ENCODE results near the gene COL2A1.

The COL2A1 gene

GRCh38 chr12:48009471-48009870, 5.2 kb upstream of the COL2A1 start:
- no peak for DNase-seq

- DNase-seq = no peak
Observed at GRCh38 chr12:48008950-48009349, 4.7 kb upstream of the COL2A1 start.

- DNase-seq = no peak
Observed at GRCh38 chr12:48008349-48008748, 4.1 kb upstream of the COL2A1 start.

GRCh38 chr12:48007206-48007605, 2.9 kb upstream of the COL2A1 start:
- no peak for DNase-seq

DNA sequence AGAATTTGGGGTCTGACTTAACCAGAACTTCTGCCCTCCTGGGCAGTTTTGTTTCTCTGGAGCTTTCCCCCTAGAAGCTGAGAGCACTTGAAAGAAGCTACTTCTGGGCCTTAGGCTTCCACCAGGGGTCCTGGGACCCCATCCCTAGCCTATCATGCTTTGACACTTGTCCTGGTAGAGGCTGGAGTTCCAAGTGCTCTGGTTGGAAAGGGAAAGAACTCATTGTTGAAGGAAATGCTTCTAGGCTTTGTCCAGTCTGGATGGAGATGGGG, 1.4 kb upstream of the COL2A1 start:
- no peak for DNase-seq

DNA sequence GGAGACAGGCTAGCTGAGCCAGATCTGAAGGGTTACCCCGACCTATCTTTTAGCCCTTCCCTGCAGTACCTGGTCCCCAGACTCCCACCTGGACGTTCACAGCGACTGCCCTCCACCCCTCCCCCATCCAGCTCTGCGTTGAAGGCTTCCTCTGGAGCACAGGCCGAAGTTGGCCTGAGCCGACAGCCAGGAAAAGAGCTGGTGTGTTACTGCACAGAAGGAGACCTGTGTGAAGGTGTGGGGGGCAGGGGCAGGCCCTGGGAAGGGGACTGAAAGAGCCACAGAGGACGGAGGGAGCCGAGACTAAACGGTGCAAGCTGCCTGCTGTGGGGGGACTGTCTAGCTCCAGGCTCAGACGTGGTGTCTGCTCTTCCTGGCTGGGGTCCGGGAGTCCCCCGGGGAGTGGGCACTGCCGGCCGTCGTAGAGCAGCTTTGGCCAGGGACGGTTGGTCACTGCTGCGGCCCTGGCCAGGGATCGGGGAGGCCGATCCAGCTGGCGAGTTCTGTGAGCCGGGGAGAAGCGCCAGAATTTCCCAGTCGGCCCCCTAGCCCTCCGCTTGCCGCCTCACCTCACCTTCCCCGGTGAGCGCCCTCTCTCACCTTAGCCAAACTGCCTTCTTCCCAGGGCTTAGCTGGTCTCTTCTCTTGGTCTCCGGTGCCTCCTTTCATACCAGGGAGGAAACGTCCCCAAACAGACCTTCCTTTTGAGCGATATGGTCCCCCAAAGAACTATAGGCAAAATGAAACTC, 899 bp upstream of the COL2A1 start:
- DNase-seq = no peak

DNA sequence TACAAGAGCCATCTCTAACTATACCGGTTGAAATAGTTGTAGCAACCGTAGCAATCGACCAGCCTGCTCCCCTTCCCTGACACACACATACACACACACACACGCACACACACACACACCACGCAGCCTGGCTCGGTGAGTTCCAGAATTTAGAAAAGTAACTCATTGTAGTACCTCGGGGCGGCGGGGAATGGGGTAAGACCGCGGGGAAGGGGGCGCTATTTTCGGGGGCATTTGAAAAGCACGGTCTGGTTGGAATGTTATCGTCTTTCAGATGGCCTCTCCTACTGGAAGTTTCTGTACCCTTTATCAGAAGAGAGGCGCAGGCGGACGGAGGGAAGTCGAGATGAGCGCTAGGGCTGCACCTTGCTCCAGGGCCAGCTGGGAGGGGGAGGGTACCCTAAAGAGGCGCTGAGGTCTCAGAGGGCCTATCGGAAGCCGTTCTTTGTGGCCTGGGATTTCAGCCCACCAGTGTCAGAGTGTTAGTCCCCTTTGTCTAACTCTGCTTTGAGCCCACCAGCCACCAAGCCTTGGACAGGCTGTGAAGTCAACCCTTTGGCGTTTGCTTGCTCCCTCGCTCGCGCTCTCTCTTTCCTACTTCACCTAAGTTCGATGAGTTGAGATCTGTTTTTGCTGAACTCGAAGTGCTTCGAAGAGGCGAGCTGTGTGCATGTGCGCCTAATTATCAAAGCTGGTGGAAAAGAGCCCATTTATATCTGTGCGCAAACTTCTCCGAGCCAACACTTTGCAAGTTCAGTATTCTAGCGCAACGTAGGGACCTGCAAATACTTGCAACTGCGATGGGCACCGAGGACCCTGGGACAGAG, 837 bp downstream of the COL2A1 start:
- no peak for DNase-seq

DNA sequence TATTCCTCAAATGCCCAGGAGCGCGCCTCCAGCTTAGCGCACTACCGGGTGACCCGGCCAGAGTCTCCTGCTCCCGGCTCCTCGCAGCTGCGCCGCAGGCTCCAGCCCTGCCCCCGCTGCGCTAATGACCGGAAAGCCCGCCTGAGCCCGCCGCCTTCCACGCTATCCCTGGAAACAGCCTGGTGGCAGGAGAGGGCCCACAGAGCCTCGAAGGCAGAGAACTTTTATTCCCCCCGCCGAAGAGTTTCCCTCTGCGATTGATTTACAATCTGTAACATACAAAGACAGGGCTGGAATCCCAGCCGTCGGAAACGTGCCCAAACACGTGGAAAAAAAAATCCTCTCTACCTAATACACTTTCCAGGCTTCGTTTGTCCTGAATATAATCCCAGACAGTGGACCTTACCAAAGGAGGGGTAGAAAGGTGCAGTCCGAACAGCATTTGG, 1.5 kb downstream of the COL2A1 start:
- DNase-seq = no peak

GRCh38 chr12:48002414-48002730, 1.9 kb downstream of the COL2A1 start:
- no peak for DNase-seq

- DNase-seq = no peak
Observed at GRCh38 chr12:48001505-48002413, 2.5 kb downstream of the COL2A1 start.

GRCh38 chr12:48000878-48001504, 3.3 kb downstream of the COL2A1 start:
- no peak for DNase-seq

GRCh38 chr12:47999816-48000215, 4.5 kb downstream of the COL2A1 start:
- no peak for DNase-seq

GRCh38 chr12:47997321-47997720, 7.0 kb downstream of the COL2A1 start:
- no peak for DNase-seq

GRCh38 chr12:47995981-47996401, 8.3 kb downstream of the COL2A1 start:
- no peak for DNase-seq

DNA sequence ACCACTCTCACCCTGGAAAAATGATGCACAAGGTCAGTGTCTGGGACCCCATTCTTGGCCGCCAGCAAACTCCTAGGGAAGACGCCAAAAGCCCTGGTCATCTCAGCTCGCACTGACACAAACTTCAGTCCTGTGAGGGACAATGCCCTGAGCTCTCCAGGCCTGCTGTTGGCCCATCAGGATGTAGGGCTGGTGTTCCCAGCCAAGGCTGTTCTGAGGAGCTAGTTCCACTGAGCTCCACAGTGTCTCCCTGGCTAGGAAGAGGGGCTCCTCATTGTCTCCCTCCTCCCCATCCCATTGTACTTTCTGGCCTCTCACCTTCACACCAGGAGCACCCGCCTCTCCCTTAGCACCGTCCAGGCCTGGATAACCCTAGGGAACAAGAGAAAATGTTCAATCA, 10.8 kb downstream of the COL2A1 start:
- no peak for DNase-seq

DNA sequence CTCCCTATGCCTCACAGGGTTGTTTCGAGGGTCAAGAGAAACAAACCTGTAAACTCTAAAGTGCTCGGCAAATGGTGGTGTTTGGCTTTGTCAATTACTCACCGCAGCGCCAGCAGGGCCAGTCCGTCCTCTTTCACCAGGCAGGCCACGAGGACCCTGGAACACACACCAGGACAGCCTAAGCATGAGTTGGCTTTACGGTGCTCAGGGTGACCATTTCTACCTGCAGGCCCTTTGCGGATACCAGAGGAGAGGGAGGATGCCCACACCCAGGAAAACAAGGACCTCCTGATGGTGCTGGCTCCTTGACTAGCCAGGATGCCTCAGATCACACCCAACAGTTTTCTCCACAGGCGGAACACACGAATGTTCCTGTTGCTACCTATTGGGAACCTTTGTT, 11.5 kb downstream of the COL2A1 start:
- DNase-seq = no peak

DNA sequence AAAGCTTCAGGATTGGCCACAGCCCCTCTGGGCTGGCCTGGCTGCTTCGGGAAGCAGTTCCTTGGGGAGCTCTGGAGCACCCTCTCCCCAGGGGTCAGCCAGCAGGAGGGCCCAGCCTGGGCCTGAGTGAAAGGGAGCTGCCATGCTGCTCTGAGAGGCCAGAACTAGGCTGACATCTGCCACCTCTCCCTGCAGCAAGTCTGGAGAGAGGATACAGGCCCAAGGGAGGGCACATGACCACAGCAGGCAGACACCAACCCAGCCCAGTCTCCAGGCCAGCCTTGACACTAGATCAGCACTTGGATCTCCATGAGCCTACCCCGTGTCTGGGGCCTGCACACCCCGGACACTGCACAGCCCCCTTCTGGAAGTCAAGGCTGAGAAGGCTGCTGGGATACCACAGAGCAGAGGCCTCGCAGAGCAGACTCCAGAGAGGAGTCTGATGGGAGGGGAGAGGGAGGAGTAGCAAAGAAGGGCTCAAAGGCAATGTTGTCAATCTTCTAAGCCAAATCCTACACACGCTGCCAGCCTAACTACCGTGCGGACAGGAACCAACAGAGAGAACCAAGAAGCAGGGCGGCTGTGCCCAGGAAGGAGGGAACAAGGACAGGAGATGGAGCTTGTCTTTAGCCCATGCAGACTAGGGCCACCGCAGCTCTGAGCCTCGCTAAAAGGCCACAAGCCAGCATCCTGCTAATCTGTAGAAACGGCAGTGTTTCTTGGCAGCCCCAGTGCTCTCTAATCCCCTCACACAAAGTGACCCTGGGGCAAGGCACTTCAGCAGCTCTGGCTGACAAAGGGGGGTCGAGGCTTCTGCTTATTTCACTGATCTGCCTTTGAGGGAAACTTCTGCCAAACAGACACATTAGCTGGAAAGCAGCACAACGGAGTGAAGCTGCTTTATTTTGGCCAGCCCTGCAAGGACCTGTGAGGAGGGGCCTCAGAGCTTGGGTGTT, 12.9 kb downstream of the COL2A1 start:
- no peak for DNase-seq

GRCh38 chr12:47990351-47991105, 13.7 kb downstream of the COL2A1 start:
- DNase-seq = no peak

DNA sequence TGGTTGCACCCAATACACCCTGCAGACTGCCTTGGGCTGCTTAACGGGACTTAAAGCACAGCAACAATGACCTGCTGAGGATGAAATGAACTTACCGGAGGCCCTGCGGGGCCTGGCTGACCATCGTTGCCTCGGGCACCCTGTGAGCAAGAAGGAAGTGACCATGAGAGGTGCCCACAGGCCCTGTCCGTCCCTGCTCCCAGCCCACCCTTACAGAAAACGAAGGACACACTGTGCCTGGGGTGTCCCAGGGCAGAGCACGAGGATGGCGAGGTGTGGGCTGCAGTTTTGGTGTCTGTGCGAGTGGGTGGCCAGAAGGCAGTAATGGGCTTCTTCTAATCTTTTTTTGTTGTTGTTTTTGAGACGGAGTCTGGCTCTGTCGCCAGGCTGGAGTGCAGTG, 14.6 kb downstream of the COL2A1 start:
- no peak for DNase-seq

DNA sequence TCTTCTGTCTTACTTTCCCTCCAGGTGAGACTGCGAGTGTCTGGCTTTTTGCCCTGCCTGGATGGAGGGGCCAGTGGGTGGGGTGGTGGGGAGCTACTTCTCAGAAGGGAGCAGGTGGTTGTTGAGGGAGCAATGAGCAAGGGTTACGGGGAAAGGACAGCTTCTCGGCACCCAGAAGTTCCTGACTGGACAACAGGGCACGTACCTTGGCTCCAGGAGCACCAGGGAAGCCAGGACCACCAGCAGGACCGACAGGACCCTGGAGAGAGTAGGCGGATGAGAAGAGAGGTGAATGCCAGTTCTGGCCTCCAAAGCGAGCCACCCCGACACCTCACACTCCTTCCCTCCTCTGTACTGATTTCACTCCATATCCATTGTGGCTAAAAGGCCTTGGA, 15.3 kb downstream of the COL2A1 start:
- DNase-seq = no peak
